HFF-Myc (cell line): Measurements from ENCODE around the gene CFH.
"Not testable (repeated sequence)": the region's sequence is repeated elsewhere in the genome, so short reads cannot be mapped to it uniquely, and the experiment has no call there.

Source experiments
- DNase-seq: peaks from one replicate; pipeline ENCODE4 v3.0.0-alpha.2; 2011; ENCODE audit warnings: low read depth; ENCODE audit errors: extremely low read depth
- H3K4me3 ChIP-seq: replicated peaks from 2 replicates; pipeline ENCODE4 v1.5.1; 2011; ENCODE audit warnings: low read depth, mild to moderate bottlenecking, control low read depth, low read length
- TF ChIP-seq, protein P1 (sequence below): IDR thresholded peaks from 2 replicates; pipeline ENCODE4 v1.5.1; 2012; ENCODE audit warnings: mild to moderate bottlenecking, low read depth, low read length, control low read depth; ENCODE audit errors: missing control alignments

CFH gene

DNA sequence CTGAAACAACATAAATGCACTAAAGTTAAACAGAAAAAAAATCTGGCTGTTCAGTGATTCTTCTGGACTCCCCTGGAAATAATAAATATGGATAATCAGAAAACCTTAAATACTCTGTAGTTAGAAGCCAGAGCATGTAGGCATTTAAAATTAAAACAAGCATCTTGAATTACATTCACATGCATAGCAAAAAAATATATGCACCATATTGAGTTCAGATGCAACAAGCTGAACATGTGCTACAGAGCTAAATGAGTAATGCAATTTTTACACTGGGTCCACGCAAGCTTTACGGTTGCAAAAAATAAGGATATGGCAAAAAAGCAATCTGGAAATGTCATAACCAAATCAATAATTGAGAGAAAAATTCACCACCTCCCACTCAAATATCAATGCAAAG lies 32.1 kb upstream of the CFH start:
- TF ChIP-seq, protein P1, sequence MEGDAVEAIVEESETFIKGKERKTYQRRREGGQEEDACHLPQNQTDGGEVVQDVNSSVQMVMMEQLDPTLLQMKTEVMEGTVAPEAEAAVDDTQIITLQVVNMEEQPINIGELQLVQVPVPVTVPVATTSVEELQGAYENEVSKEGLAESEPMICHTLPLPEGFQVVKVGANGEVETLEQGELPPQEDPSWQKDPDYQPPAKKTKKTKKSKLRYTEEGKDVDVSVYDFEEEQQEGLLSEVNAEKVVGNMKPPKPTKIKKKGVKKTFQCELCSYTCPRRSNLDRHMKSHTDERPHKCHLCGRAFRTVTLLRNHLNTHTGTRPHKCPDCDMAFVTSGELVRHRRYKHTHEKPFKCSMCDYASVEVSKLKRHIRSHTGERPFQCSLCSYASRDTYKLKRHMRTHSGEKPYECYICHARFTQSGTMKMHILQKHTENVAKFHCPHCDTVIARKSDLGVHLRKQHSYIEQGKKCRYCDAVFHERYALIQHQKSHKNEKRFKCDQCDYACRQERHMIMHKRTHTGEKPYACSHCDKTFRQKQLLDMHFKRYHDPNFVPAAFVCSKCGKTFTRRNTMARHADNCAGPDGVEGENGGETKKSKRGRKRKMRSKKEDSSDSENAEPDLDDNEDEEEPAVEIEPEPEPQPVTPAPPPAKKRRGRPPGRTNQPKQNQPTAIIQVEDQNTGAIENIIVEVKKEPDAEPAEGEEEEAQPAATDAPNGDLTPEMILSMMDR: no peak
- H3K4me3 ChIP-seq: no peak overlapping the region

DNA sequence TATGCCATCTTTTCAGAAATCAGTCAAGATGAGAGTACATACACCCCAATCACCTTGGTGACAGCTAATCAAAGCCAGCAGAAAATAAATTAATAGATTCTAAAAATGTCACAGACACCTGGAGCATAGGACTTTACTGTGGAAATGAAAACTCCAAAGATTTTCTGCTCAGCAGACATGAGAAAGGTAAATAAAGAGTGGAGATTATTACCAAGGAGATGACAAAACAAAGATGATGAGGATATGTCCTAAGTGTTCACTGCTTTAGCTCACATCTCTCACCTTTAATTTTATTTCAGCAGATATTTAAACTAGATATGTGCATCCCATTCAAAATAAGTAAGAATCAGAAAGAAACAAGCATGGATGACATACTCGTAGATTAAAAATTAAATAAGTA lies 28.8 kb upstream of the CFH start:
- H3K4me3 ChIP-seq: no peak overlapping the region
- TF ChIP-seq, protein P1: no peak
- DNase-seq: no peak

More for the DNA sequence above, 32.1 kb upstream of the CFH start:
- DNase-seq: no peak

DNA sequence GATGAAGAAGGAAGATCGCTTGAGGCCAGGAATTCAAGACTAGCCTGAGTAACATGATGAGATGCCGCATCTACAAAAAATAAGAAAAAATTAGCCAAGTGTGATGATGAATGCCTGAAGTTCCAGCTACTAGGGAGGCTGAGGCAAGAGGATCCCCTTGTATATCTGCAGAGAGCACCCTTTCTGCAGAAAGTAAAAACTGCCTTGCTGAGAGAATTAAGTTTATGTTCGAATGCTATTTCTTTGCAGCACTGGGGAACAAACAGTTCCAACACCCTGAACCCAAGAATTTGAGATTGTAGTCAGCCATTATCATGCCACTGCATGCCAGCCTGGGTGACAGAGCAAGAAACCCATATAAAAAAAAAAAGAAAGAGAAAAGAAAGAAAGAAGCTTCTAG lies 23.0 kb upstream of the CFH start:
- TF ChIP-seq, protein P1: no peak
- DNase-seq: no peak

DNA sequence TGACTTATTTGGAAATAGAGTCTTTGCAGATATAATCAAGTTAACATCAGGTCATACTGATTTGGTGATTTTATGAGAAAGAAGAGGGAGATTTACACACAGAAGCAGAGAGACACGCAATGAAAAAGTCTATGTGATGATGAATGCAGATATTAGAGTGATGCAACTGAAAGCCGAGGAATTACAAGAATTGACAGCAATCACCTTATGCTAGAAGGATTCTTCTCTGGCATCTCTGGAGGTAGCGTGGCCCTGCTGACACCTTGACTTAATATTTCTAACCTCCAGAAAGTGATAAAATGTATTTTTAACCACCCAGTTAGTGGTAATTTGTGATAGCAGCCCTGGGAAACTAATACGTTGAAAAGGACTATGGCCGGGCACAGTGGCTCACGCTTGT lies 14.2 kb upstream of the CFH start:
- TF ChIP-seq, protein P1: no peak
- H3K4me3 ChIP-seq: no peak overlapping the region
- no peak for DNase-seq

More for the DNA sequence above, 23.0 kb upstream of the CFH start:
- H3K4me3 ChIP-seq: no peak overlapping the region

DNA sequence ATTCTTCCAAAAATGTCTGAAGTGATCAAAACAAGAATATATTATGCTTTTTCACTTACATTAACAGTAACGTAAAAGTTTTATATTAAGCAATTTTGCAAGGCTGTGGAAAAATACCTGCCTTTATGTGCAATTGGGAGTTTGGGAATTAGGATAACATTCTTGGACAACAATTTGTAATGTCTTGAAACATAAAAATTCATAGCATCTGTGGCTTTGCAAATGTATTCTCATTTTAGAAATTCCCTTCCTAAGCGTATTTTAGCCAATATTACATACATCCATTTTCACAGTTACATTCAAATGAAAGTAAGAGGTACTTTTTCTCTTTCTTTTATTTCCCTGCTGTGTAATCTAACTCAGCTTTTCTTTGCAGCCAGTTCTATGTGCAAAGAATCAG lies 13.4 kb upstream of the CFH start:
- H3K4me3 ChIP-seq: no peak overlapping the region
- no peak for DNase-seq
- TF ChIP-seq, protein P1: no peak

DNA sequence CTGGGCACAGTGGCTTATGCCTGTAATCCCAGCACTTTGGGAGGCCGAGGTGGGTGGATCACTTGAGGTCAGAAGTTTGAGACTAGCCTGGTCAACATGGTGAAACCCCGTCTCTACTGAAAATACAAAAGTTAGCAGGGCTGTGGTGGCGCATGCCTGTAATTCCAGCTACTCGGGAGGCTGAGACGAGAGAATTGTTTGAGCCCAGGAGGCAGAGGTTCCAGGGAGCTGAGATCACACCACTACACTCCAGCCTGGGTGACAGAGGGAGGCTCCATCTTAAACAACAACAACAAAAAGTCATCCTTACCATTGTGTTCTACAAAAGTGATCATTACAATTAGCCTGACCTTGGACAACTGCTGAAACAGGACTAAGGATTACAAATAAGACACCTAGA lies 12.6 kb upstream of the CFH start:
- not testable (repeated sequence) for H3K4me3 ChIP-seq, DNase-seq

DNA sequence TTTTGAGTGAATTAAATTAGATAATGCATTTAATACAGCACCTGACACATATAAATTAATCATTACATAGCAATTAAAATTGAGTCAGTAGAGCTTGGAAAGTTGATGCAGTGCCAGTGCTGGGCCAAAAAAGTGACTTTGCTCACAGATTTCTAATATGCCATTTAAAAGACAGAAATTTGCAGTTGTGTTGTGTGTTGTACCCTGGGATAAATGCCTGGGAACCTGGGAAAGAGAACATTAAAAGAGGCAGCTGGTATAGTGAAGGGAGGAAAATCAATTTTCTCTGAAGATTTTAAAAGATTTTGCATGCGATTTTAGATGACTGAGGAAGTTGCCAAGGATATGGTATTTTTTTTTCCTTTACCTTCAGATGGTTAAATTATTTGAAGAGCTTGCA lies 10.9 kb upstream of the CFH start:
- no peak for DNase-seq
- no peak overlapping the region for H3K4me3 ChIP-seq
- TF ChIP-seq, protein P1: no peak
